CD4-positive, alpha-beta T cell (primary cell): ENCODE measurements around the gene SORT1. TPM values are rescaled to one million over a fixed set of nuclear protein-coding genes. Genes with fewer than 3 reads are reported as not detected.

Experiments
- ATAC-seq: fragments of 200-7000 bp; cut with Tn5 transposase; one replicate; pipeline ENCODE4 v1.10.0; 2022; ENCODE audit warnings: mild to moderate bottlenecking; ENCODE audit not compliant: poor library complexity
- CTCF ChIA-PET: fragments of 350-600 bp; sonication (Branson Sonifier 250); formaldehyde crosslinking; loops from one replicate; lab custom pipeline; 2021; ENCODE audit warnings: antibody characterized with exemption, inconsistent platforms; lab: Charles Lee
- POLR2A ChIA-PET: fragments of 350-600 bp; sonication (Branson Sonifier 250); formaldehyde crosslinking; loops from one replicate; lab custom pipeline; 2021; ENCODE audit warnings: antibody characterized with exemption, inconsistent platforms; lab: Charles Lee
- DNase-seq, 14 experiments: peaks; one replicate each; pipeline ENCODE4 v3.0.0-alpha.2; 2013 to 2020; ENCODE audit warnings: mixed read lengths in 2 of 14
- H3K27ac ChIP-seq, 2 donors: one replicate each; pipeline versions ENCODE4 v1.5.1 to v1.7.0; 2013; ENCODE audit warnings: low read length in 2 of 2, low read depth in 1 of 2, mild to moderate bottlenecking in 1 of 2
- H3K27me3 ChIP-seq, 2 experiments: 1 replicate in 1 of 2; 2 replicates in 1 of 2; pipeline versions ENCODE4 v1.6.1 to v1.7.0; 2013; ENCODE audit warnings: low read length in 2 of 2, control low read depth in 1 of 2, mild to moderate bottlenecking in 1 of 2, moderate library complexity in 1 of 2; ENCODE audit not compliant: insufficient read depth in 2 of 2, control insufficient read depth in 1 of 2
- H3K36me3 ChIP-seq: one replicate; pipeline ENCODE4 v1.6.1; 2013; ENCODE audit warnings: low read length, control low read depth; ENCODE audit not compliant: insufficient read depth
- H3K4me1 ChIP-seq: one replicate; pipeline ENCODE4 v1.6.1; 2013; ENCODE audit warnings: low read length, control low read depth; ENCODE audit not compliant: insufficient read depth
- H3K4me3 ChIP-seq: one replicate; pipeline ENCODE4 v1.5.1; 2013; ENCODE audit warnings: mild to moderate bottlenecking, low read length, moderate library complexity
- H3K9me3 ChIP-seq, 2 experiments: 1 replicate in 1 of 2; 2 replicates in 1 of 2; pipeline versions ENCODE4 v1.6.1 to v1.7.0; 2013; ENCODE audit warnings: low read length in 2 of 2, mild to moderate bottlenecking in 2 of 2, control low read depth in 1 of 2, moderate library complexity in 1 of 2; ENCODE audit not compliant: control insufficient read depth in 1 of 2, insufficient read depth in 1 of 2
- H3K27ac Mint-ChIP-seq: one replicate; pipeline ENCODE4 v1.8.0; 2020; ENCODE audit warnings: mixed read lengths
- H3K27me3 Mint-ChIP-seq: one replicate; pipeline ENCODE4 v1.8.0; 2021; ENCODE audit warnings: mixed read lengths
- H3K36me3 Mint-ChIP-seq: one replicate; pipeline ENCODE4 v1.8.0; 2021; ENCODE audit warnings: low read depth, mixed read lengths
- H3K4me1 Mint-ChIP-seq: one replicate; pipeline ENCODE4 v1.8.0; 2021; ENCODE audit warnings: low read depth, mixed read lengths
- H3K4me3 Mint-ChIP-seq: one replicate; pipeline ENCODE4 v1.8.0; 2020; ENCODE audit warnings: mild to moderate bottlenecking, mixed read lengths
- H3K9me3 Mint-ChIP-seq: one replicate; pipeline ENCODE4 v1.8.0; 2020; ENCODE audit warnings: mixed read lengths
- CTCF ChIP-seq: fragments of 200-600 bp; IDR thresholded peaks from one replicate; pipeline ENCODE4 v1.8.0; 2022; ENCODE audit warnings: antibody characterized with exemption, mild to moderate bottlenecking
- intact Hi-C, 2 experiments: fragments of 100-400 bp; cut with DNase I in 1 of 2; cut with micrococcal nuclease in 1 of 2; formaldehyde crosslinking; loops; one replicate each; pipeline versions ENCODE4 v1.15.1 to v1.9.0; 2023 to 2025; cut with DNase I, micrococcal nuclease
- total RNA-seq, 174 experiments: library from RNA in 2 of 174; stranded (reverse) in 2 of 174; gene quantifications; one replicate each; pipeline ENCODE4 v1.2.3 and lab custom pipeline; 2021 to 2026

SORT1 gene
- total RNA-seq, 2 experiments from 2014 or later, result 0.22 to 0.73 TPM

- no peaks in the 10 kb centered on the region for H3K9me3 Mint-ChIP-seq
- H3K27me3 ChIP-seq, result peaks cover 2 to 12% of the 10 kb centered on the region in 2 experiments
- TF ChIP-seq CTCF, result no peak
- no peak overlapping the region for H3K4me3 ChIP-seq
- H3K27ac Mint-ChIP-seq, result no peak overlapping the region
- ChIA-PET POLR2A (no interaction called here), CTCF (no interaction called here)
- H3K27ac ChIP-seq, result no peak overlapping the region
- no peaks in the 10 kb centered on the region for H3K36me3 Mint-ChIP-seq
- H3K36me3 ChIP-seq, result no peaks in the 10 kb centered on the region
- peaks cover 30% of the 10 kb centered on the region for H3K27me3 Mint-ChIP-seq
- H3K9me3 ChIP-seq, result no peaks in the 10 kb centered on the region
- no peaks in the 10 kb centered on the region for H3K4me1 ChIP-seq
- ATAC-seq (no peak), DNase-seq (no peak)
- no peaks in the 10 kb centered on the region for H3K4me1 Mint-ChIP-seq
- no peak overlapping the region for H3K4me3 Mint-ChIP-seq
- intact Hi-C loops, result no loop called here
These were observed 98.0 kb downstream of the SORT1 start for GRCh38 chr1:109299558-109300343.

GRCh38 chr1:109298666-109299557 lies 98.8 kb downstream of the SORT1 start:
- H3K4me1 ChIP-seq, result no peaks in the 10 kb centered on the region
- Mint-ChIP-seq H3K9me3 (no peaks in the 10 kb centered on the region), H3K4me1 (no peaks in the 10 kb centered on the region), H3K36me3 (no peaks in the 10 kb centered on the region), H3K4me3 (no peak overlapping the region), H3K27me3 (peaks cover 39% of the 10 kb centered on the region), H3K27ac (no peak overlapping the region)
- H3K27me3 ChIP-seq, result peaks cover 2 to 12% of the 10 kb centered on the region in 2 experiments
- no peaks in the 10 kb centered on the region for H3K36me3 ChIP-seq
- no peak overlapping the region for H3K27ac ChIP-seq
- no peak for DNase-seq
- intact Hi-C loops, result no loop called here
- no peak for TF ChIP-seq CTCF
- H3K9me3 ChIP-seq, result no peaks in the 10 kb centered on the region
- ChIA-PET CTCF (no interaction called here), POLR2A (no interaction called here)
- ATAC-seq, result no peak
- H3K4me3 ChIP-seq, result no peak overlapping the region

GRCh38 chr1:109296782-109297181 lies 100.9 kb downstream of the SORT1 start:
- no peaks in the 10 kb centered on the region for H3K36me3 ChIP-seq
- CTCF ChIA-PET, result no interaction called here
- ATAC-seq (no peak), DNase-seq (no peak)
- H3K9me3 Mint-ChIP-seq, result no peaks in the 10 kb centered on the region
- TF ChIP-seq CTCF, result no peak
- no peak overlapping the region for H3K4me3 Mint-ChIP-seq
- H3K27me3 ChIP-seq, result peaks cover 2 to 12% of the 10 kb centered on the region in 2 experiments
- no peaks in the 10 kb centered on the region for H3K4me1 ChIP-seq
- no peaks in the 10 kb centered on the region for H3K4me1 Mint-ChIP-seq
- H3K36me3 Mint-ChIP-seq, result no peaks in the 10 kb centered on the region
- no peak overlapping the region for H3K27ac ChIP-seq
- no peaks in the 10 kb centered on the region for H3K9me3 ChIP-seq
- POLR2A ChIA-PET, result no interaction called here
- H3K27me3 Mint-ChIP-seq, result peaks cover 43% of the 10 kb centered on the region
- intact Hi-C loops, result no loop called here
- no peak overlapping the region for H3K4me3 ChIP-seq
- no peak overlapping the region for H3K27ac Mint-ChIP-seq
